ENCODE results near the gene CACNG1. TPM values are rescaled to one million over a fixed set of nuclear protein-coding genes. Genes with fewer than 3 reads are reported as not detected.

The CACNG1 gene
- total RNA-seq, 1 experiment from 2014 or later, result not detected

- CTCF ChIA-PET, result no interaction called here
- Histone ChIP-seq H3K9me3 (ENCODE audit: insufficient read depth, low read depth) (no peaks in the 10 kb centered on the region), H3K9me2 (ENCODE audit: insufficient read depth) (no peaks in the 10 kb centered on the region), H3K4me1 (replicated peaks; ENCODE audit: insufficient read depth) (no peaks in the 10 kb centered on the region), H3K4me3 (no peak overlapping the region), H3K79me2 (ENCODE audit: low read depth) (no peaks in the 10 kb centered on the region), H3K36me3 (ENCODE audit: low read depth) (no peaks in the 10 kb centered on the region), H4K20me1 (ENCODE audit: insufficient read depth) (no peaks in the 10 kb centered on the region), H2AFZ (no peak overlapping the region), H3K27ac (no peak overlapping the region), H3K4me2 (no peak overlapping the region), H3F3A (ENCODE audit: insufficient read depth, low read depth) (no peaks in the 10 kb centered on the region), H3K27me3 (ENCODE audit: insufficient read depth, low read depth) (no peaks in the 10 kb centered on the region)
- intact Hi-C loops (cut with micrococcal nuclease; ENCODE audit: unreplicated experiment), result no loop called here
- POLR2A ChIA-PET (ENCODE audit: unreplicated experiment), result no interaction called here
- no peak for DNase-seq
- TF ChIP-seq CTCF (conservative IDR thresholded peaks at IDR 0.05), result no peak
- no peak for TF ChIP-seq EZH2 (IDR thresholded peaks at IDR 0.05; ENCODE audit: low read depth)
- no TSS peak for BruUV-seq (replicated peaks)
These were observed 11.4 kb upstream of the CACNG1 start for GRCh38 chr17:67032985-67033384.

- H3K36me3 ChIP-seq (ENCODE audit: low read depth), result no peaks in the 10 kb centered on the region
- H3K27ac ChIP-seq, result no peak overlapping the region
- no peaks in the 10 kb centered on the region for H3K27me3 ChIP-seq (ENCODE audit: insufficient read depth, low read depth)
- H3K9me3 ChIP-seq (ENCODE audit: insufficient read depth, low read depth), result no peaks in the 10 kb centered on the region
- no peaks in the 10 kb centered on the region for H3K79me2 ChIP-seq (ENCODE audit: low read depth)
- H3K4me3 ChIP-seq, result no peak overlapping the region
- TF ChIP-seq CTCF (conservative IDR thresholded peaks at IDR 0.05), result no peak
- TF ChIP-seq EZH2 (IDR thresholded peaks at IDR 0.05; ENCODE audit: low read depth), result no peak
- CTCF ChIA-PET, result no interaction called here
- POLR2A ChIA-PET (ENCODE audit: unreplicated experiment), result no interaction called here
- H3K9me2 ChIP-seq (ENCODE audit: insufficient read depth), result no peaks in the 10 kb centered on the region
- H2AFZ ChIP-seq, result no peak overlapping the region
- no peaks in the 10 kb centered on the region for H4K20me1 ChIP-seq (ENCODE audit: insufficient read depth)
- intact Hi-C loops (cut with micrococcal nuclease; ENCODE audit: unreplicated experiment), result no loop called here
- no peaks in the 10 kb centered on the region for H3F3A ChIP-seq (ENCODE audit: insufficient read depth, low read depth)
- H3K4me2 ChIP-seq, result no peak overlapping the region
- DNase-seq, result no peak
- H3K4me1 ChIP-seq (replicated peaks; ENCODE audit: insufficient read depth), result no peaks in the 10 kb centered on the region
- no TSS peak for BruUV-seq (replicated peaks)
These were observed 10.7 kb upstream of the CACNG1 start for GRCh38 chr17:67033613-67034012.

- H3K27me3 ChIP-seq (ENCODE audit: insufficient read depth, low read depth), result no peaks in the 10 kb centered on the region
- H3F3A ChIP-seq (ENCODE audit: insufficient read depth, low read depth), result no peaks in the 10 kb centered on the region
- POLR2A ChIA-PET (ENCODE audit: unreplicated experiment), result no interaction called here
- no peaks in the 10 kb centered on the region for H3K4me1 ChIP-seq (replicated peaks; ENCODE audit: insufficient read depth)
- CTCF ChIA-PET, result no interaction called here
- intact Hi-C loops (cut with micrococcal nuclease; ENCODE audit: unreplicated experiment), result no loop called here
- H3K4me3 ChIP-seq, result no peak overlapping the region
- no peaks in the 10 kb centered on the region for H4K20me1 ChIP-seq (ENCODE audit: insufficient read depth)
- no peaks in the 10 kb centered on the region for H3K9me3 ChIP-seq (ENCODE audit: insufficient read depth, low read depth)
- no peak for DNase-seq
- no peaks in the 10 kb centered on the region for H3K79me2 ChIP-seq (ENCODE audit: low read depth)
- no peak overlapping the region for H3K4me2 ChIP-seq
- no peak overlapping the region for H2AFZ ChIP-seq
- no peaks in the 10 kb centered on the region for H3K36me3 ChIP-seq (ENCODE audit: low read depth)
- no TSS peak for BruUV-seq (replicated peaks)
- no peak for TF ChIP-seq CTCF (conservative IDR thresholded peaks at IDR 0.05)
- no peak overlapping the region for H3K27ac ChIP-seq
- H3K9me2 ChIP-seq (ENCODE audit: insufficient read depth), result no peaks in the 10 kb centered on the region
These were observed 8.9 kb upstream of the CACNG1 start for GRCh38 chr17:67035131-67036083.
